HEK293 (cell line): Measurements from ENCODE around the gene MAGI2.

Experiments
- CTCF ChIA-PET: fragments of 350-600 bp; formaldehyde crosslinking; extraction: SDS; loops from one replicate; lab custom pipeline; 2021; ENCODE audit warnings: antibody characterized with exemption; lab: Yijun Ruan, JAX
- POLR2A ChIA-PET: fragments of 300-600 bp; formaldehyde crosslinking; extraction: SDS; loops from one replicate; lab custom pipeline; 2020; ENCODE audit warnings: antibody characterized with exemption, inconsistent platforms; lab: Yijun Ruan, JAX
- H3K27ac ChIP-seq: fragments of 200-500 bp; sonication (Bioruptor generic); 2 replicates; pipeline ENCODE4 v1.5.1; 2014; ENCODE audit warnings: low read depth, low read length, control low read depth, inconsistent platforms; ENCODE audit errors: extremely low read depth
- H3K36me3 ChIP-seq, 2 experiments: fragments of 200-500 bp in 1 of 2; sonication (Bioruptor generic) in 1 of 2; 1 replicate in 1 of 2; 2 replicates in 1 of 2; pipeline ENCODE4 v1.5.1; 2014 to 2017; ENCODE audit warnings: inconsistent platforms in 2 of 2, low read length in 2 of 2; ENCODE audit not compliant: control insufficient read depth in 2 of 2, insufficient read depth in 1 of 2
- H3K4me1 ChIP-seq: fragments of 200-500 bp; sonication (Bioruptor generic); 2 replicates; pipeline ENCODE4 v1.5.1; 2014; ENCODE audit warnings: mild to moderate bottlenecking, low read length, inconsistent platforms; ENCODE audit not compliant: control insufficient read depth, insufficient read depth
- H3K4me3 ChIP-seq: 2 replicates; pipeline ENCODE4 v1.5.1; 2011; ENCODE audit warnings: low read depth, mild to moderate bottlenecking, control low read depth, low read length, moderate library complexity
- H3K9me3 ChIP-seq: fragments of 200-500 bp; sonication (Bioruptor generic); 2 replicates; pipeline ENCODE4 v1.5.1; 2014; ENCODE audit warnings: low read depth, low read length, inconsistent platforms; ENCODE audit not compliant: control insufficient read depth, insufficient read depth
- KLF10 ChIP-seq: fragments of 450-650 bp; IDR thresholded peaks from 2 replicates; pipeline ENCODE4 v1.5.1; 2018; ENCODE audit warnings: missing biosample characterization, mild to moderate bottlenecking, missing genetic modification characterization
- KLF9 ChIP-seq: fragments of 450-650 bp; formaldehyde crosslinking; IDR thresholded peaks from 2 replicates; pipeline ENCODE4 v1.5.1; 2016; ENCODE audit warnings: missing biosample characterization, missing genetic modification characterization, low read depth
- PRDM6 ChIP-seq: fragments of 450-650 bp; formaldehyde crosslinking; IDR thresholded peaks from 2 replicates; pipeline ENCODE4 v1.5.1; 2017; ENCODE audit warnings: missing biosample characterization, missing genetic modification characterization
- SP3 ChIP-seq: fragments of 450-650 bp; formaldehyde crosslinking; IDR thresholded peaks from 2 replicates; pipeline ENCODE4 v1.5.1; 2016; ENCODE audit warnings: missing biosample characterization, missing genetic modification characterization
- YY1 ChIP-seq: fragments of 450-650 bp; formaldehyde crosslinking; IDR thresholded peaks from 2 replicates; pipeline ENCODE4 v1.5.1; 2018; ENCODE audit warnings: missing biosample characterization, missing genetic modification characterization
- ZFP69B ChIP-seq: fragments of 450-650 bp; formaldehyde crosslinking; IDR thresholded peaks from 2 replicates; pipeline ENCODE4 v1.5.1; 2016; ENCODE audit warnings: missing biosample characterization, missing genetic modification characterization
- ZNF132 ChIP-seq: fragments of 450-650 bp; formaldehyde crosslinking; IDR thresholded peaks from 2 replicates; pipeline ENCODE4 v1.5.1; 2017; ENCODE audit warnings: missing biosample characterization, missing genetic modification characterization, borderline replicate concordance
- ZNF292 ChIP-seq: fragments of 450-650 bp; formaldehyde crosslinking; IDR thresholded peaks from 2 replicates; pipeline ENCODE4 v1.5.1; 2016; ENCODE audit warnings: low read depth, missing biosample characterization, missing genetic modification characterization, borderline replicate concordance
- ZNF311 ChIP-seq: fragments of 450-650 bp; formaldehyde crosslinking; IDR thresholded peaks from 2 replicates; pipeline ENCODE4 v1.5.1; 2017; ENCODE audit warnings: missing biosample characterization, missing genetic modification characterization, borderline replicate concordance
- ZNF426 ChIP-seq: fragments of 450-650 bp; formaldehyde crosslinking; IDR thresholded peaks from 2 replicates; pipeline ENCODE4 v1.5.1; 2017; ENCODE audit warnings: missing biosample characterization, missing genetic modification characterization, mild to moderate bottlenecking, inconsistent platforms, moderate library complexity
- ZNF548 ChIP-seq: fragments of 450-650 bp; formaldehyde crosslinking; IDR thresholded peaks from 2 replicates; pipeline ENCODE4 v1.5.1; 2016; ENCODE audit warnings: missing biosample characterization, missing genetic modification characterization
- ZNF571 ChIP-seq: fragments of 450-650 bp; formaldehyde crosslinking; IDR thresholded peaks from 2 replicates; pipeline ENCODE4 v1.5.0; 2017; ENCODE audit warnings: missing biosample characterization, missing genetic modification characterization
- ZNF785 ChIP-seq: fragments of 450-650 bp; formaldehyde crosslinking; IDR thresholded peaks from 2 replicates; pipeline ENCODE4 v1.5.1; 2016; ENCODE audit warnings: missing biosample characterization, missing genetic modification characterization
- ZSCAN16 ChIP-seq: fragments of 450-650 bp; formaldehyde crosslinking; IDR thresholded peaks from 2 replicates; pipeline ENCODE4 v1.5.1; 2016; ENCODE audit warnings: missing biosample characterization, missing genetic modification characterization
- TF ChIP-seq, protein P1 (sequence below): fragments of 450-650 bp; formaldehyde crosslinking; IDR thresholded peaks from 2 replicates; pipeline ENCODE4 v1.5.1; 2016; ENCODE audit warnings: missing biosample characterization, missing genetic modification characterization
- TF ChIP-seq, protein P2 (sequence below): fragments of 450-650 bp; formaldehyde crosslinking; IDR thresholded peaks from 2 replicates; pipeline ENCODE4 v1.5.1; 2016; ENCODE audit warnings: missing biosample characterization, missing genetic modification characterization

Gene MAGI2

GRCh38 chr7:78413568-78413967 lies 1039.9 kb downstream of the MAGI2 start:
- H3K4me1 ChIP-seq = no peaks in the 10 kb centered on the region
- H3K36me3 ChIP-seq = no peaks in the 10 kb centered on the region
- POLR2A ChIA-PET = no interaction called here
- no peak for TF ChIP-seq KLF10 (tag by site-specific recombination)
- CTCF ChIA-PET = no interaction called here
- H3K9me3 ChIP-seq = no peaks in the 10 kb centered on the region
- no peak overlapping the region for H3K27ac ChIP-seq
- H3K4me3 ChIP-seq = no peak overlapping the region

DNA sequence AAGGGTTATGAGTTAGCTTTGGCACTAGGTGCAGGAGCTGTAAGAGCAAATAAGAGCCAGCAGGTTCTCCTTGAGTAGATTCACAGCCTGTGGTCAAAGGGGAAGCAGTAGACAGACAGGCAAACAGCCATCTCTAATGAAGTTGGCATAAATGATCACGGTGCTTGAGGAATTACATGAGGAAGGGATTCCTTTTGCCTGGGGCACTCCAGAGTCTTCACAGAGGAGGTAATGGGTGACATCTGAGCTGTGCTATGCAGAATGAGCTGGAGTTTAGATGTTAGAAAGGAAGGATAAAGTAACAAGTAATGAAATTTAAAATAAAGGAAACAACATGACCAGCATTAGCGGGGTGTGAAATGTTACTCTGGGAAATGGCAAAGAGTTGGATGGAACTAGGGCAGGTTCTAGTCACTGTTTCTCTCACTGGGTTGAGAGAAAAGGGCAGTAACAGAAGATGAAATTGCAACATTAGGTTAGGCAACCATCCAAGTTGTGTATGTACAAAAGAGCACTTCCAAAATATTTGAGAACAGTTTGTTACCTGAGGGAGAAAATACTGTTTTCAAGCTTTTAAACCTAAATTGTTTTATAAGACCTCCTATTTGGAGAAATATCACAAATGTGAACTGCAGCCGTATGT lies 1041.1 kb downstream of the MAGI2 start:
- ChIA-PET POLR2A (no interaction called here), CTCF (no interaction called here)
- no peaks in the 10 kb centered on the region for H3K4me1 ChIP-seq
- H3K4me3 ChIP-seq = no peak overlapping the region
- H3K27ac ChIP-seq = no peak overlapping the region
- no peaks in the 10 kb centered on the region for H3K9me3 ChIP-seq
- no peaks in the 10 kb centered on the region for H3K36me3 ChIP-seq
- TF ChIP-seq ZNF426 (tag by site-specific recombination) (no peak), ZNF571 (tag by site-specific recombination) (no peak), ZNF548 (tag by site-specific recombination) (no peak)
- TF ChIP-seq, all 188 proteins: peak for 0

GRCh38 chr7:78407031-78407430 lies 1046.4 kb downstream of the MAGI2 start:
- Histone ChIP-seq H3K27ac (no peak overlapping the region), H3K9me3 (no peaks in the 10 kb centered on the region), H3K4me3 (no peak overlapping the region), H3K4me1 (no peaks in the 10 kb centered on the region), H3K36me3 (no peaks in the 10 kb centered on the region)
- no peak for TF ChIP-seq ZNF785 (tag by site-specific recombination)
- TF ChIP-seq, protein P1, sequence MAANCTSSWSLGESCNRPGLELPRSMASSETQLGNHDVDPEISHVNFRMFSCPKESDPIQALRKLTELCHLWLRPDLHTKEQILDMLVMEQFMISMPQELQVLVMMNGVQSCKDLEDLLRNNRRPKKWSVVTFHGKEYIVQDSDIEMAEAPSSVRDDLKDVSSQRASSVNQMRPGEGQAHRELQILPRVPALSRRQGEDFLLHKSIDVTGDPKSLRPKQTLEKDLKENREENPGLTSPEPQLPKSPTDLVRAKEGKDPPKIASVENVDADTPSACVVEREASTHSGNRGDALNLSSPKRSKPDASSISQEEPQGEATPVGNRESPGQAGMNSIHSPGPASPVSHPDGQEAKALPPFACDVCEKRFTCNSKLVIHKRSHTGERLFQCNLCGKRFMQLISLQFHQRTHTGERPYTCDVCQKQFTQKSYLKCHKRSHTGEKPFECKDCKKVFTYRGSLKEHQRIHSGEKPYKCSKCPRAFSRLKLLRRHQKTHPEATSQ (tag by site-specific recombination) = no peak
- TF ChIP-seq ZNF292 (tag by site-specific recombination) = no peak
- TF ChIP-seq, protein P2, sequence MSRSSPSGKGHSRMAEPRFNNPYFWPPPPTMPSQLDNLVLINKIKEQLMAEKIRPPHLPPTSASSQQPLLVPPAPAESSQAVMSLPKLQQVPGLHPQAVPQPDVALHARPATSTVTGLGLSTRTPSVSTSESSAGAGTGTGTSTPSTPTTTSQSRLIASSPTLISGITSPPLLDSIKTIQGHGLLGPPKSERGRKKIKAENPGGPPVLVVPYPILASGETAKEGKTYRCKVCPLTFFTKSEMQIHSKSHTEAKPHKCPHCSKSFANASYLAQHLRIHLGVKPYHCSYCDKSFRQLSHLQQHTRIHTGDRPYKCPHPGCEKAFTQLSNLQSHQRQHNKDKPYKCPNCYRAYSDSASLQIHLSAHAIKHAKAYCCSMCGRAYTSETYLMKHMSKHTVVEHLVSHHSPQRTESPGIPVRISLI = no peak
- no peak for TF ChIP-seq SP3 (tag by site-specific recombination)
- no peak for TF ChIP-seq YY1 (tag by site-specific recombination)
- TF ChIP-seq ZNF132 (tag by site-specific recombination) = no peak
- TF ChIP-seq ZFP69B (tag by site-specific recombination) = no peak
- no peak for TF ChIP-seq ZSCAN16 (tag by site-specific recombination)
- TF ChIP-seq KLF9 = no peak
- TF ChIP-seq PRDM6 (tag by site-specific recombination) = no peak
- no peak for TF ChIP-seq ZNF311
- CTCF ChIA-PET = no interaction called here
- POLR2A ChIA-PET = no interaction called here
